ENCODE measurements around the gene LRPAP1.
"Not testable (repeated sequence)": the region's sequence is repeated elsewhere in the genome, so short reads cannot be mapped to it uniquely, and the experiment has no call there.

LRPAP1 gene

GRCh38 chr4:3517731-3518510, 14.3 kb downstream of the LRPAP1 start:
- no peak for DNase-seq

GRCh38 chr4:3516836-3517730, 15.1 kb downstream of the LRPAP1 start:
- DNase-seq, result no peak

- DNase-seq, result no peak
Measured at GRCh38 chr4:3516061-3516835, 16.0 kb downstream of the LRPAP1 start.

- DNase-seq, result no peak
Measured at GRCh38 chr4:3515646-3516045, 16.6 kb downstream of the LRPAP1 start.

GRCh38 chr4:3514806-3515501, 17.3 kb downstream of the LRPAP1 start:
- no peak for DNase-seq

- DNase-seq, result no peak
Measured at GRCh38 chr4:3514221-3514780, 17.9 kb downstream of the LRPAP1 start.

GRCh38 chr4:3513807-3514206, 18.4 kb downstream of the LRPAP1 start:
- DNase-seq, result no peak

GRCh38 chr4:3512719-3513118, 19.5 kb downstream of the LRPAP1 start:
- DNase-seq, result no peak

- no peak for DNase-seq
Measured at GRCh38 chr4:3512279-3512678, 19.9 kb downstream of the LRPAP1 start.

- not testable (repeated sequence) for DNase-seq
Measured at GRCh38 chr4:3511601-3512000, 20.6 kb downstream of the LRPAP1 start.

GRCh38 chr4:3511187-3511586, 21.0 kb downstream of the LRPAP1 start:
- DNase-seq, result no peak

GRCh38 chr4:3510481-3510880, 21.7 kb downstream of the LRPAP1 start:
- no peak for DNase-seq

- no peak for DNase-seq
Measured at GRCh38 chr4:3508542-3508941, 23.7 kb downstream of the LRPAP1 start.

- DNase-seq, result no peak
Measured at GRCh38 chr4:3505231-3505630, 27.0 kb downstream of the LRPAP1 start.

GRCh38 chr4:3502941-3503936, 29.0 kb downstream of the LRPAP1 start:
- no peak for DNase-seq

GRCh38 chr4:3501825-3502425, 30.3 kb downstream of the LRPAP1 start:
- no peak for DNase-seq

GRCh38 chr4:3501126-3501824, 30.9 kb downstream of the LRPAP1 start:
- DNase-seq, result no peak

GRCh38 chr4:3500634-3501101, 31.6 kb downstream of the LRPAP1 start:
- no peak for DNase-seq

- no peak for DNase-seq
Measured at GRCh38 chr4:3500111-3500510, 32.1 kb downstream of the LRPAP1 start.

- no peak for DNase-seq
Measured at GRCh38 chr4:3499710-3500109, 32.5 kb downstream of the LRPAP1 start.
